ENCODE measurements around the gene OR52E6.

OR52E6 gene

DNA sequence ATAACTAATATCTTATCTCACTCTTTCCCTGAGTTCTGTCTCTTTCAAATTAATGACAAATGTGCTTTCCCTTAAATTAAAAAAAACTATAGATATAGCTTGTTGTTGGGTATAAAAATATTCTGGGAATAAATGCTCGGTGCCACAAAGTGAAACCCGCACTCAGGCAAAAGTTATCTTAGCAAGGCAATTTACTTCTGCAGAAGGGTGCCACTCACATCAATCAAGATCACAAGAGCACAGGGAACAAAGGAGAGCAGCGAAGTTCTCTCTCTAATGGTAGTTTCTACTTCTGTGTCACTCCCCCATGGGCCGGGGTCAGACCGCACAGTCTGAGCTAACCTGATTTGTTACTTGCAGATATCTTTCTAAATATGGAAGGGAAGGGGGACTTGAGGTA lies 37.7 kb downstream of the OR52E6 start:
- in situ Hi-C loops (cut with MboI; ENCODE audit: low sequenced_read_pairs): no loop called here

DNA sequence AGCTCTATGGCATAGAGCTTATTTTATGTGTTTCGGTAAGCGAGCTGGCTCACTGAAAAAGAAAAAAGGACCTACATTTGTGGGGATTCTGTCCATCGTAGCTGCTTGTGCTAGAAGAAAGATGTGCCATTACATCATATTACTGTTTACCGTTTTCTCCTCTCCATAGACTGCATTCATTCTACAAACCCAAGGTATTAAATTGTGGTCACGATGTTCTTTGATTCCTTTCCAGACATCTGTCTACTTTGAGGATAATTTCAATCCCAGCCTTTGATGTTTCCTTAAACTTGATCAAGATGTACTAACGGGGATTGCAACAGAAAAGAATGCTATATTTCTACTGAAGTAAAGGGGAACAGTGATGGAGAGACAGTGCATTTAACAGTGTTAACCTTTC lies 45.2 kb downstream of the OR52E6 start:
- in situ Hi-C loops (cut with MboI; ENCODE audit: low sequenced_read_pairs): no loop called here

DNA sequence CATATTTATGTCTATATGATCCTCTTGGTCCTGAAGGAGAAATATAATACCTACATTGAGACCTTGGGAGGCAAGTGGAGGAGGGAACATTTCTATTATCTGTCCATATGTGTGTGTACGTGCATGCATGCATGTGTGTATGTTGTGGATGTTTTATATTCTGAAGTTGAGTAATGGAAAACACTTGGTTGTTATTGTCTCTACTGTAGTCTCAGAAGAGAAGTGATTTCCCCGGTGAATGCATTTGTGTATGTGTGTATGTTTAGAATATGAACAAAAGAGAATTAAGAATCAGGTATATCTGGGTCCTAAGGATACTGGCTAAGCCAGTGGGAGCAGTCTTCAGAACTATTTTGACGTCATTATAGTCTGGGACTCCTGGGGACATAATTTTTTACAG lies 50.5 kb downstream of the OR52E6 start, which contains the start of gene OR52N1:
TSS of gene OR52N1 (minus strand) at position 101 of the 400 bp plus-strand sequence. CDS start 2,449 bp downstream, outside the sequence.
- in situ Hi-C loops (cut with MboI; ENCODE audit: low sequenced_read_pairs): no loop called here

All from HL-60/S4 (cell line).